AG04450 (cell line): ENCODE data around the gene SESN3. TPM values are rescaled to one million over a fixed set of nuclear protein-coding genes. Genes with fewer than 3 reads are reported as not detected.

Experiments
- CTCF ChIA-PET: fragments of 300-600, 350-600 bp; formaldehyde crosslinking; extraction: SDS; loops from one replicate; lab custom pipeline; 2022; ENCODE audit warnings: antibody characterized with exemption, inconsistent platforms; lab: Charles Lee
- POLR2A ChIA-PET: fragments of 350-600 bp; formaldehyde crosslinking; extraction: SDS; loops from one replicate; lab custom pipeline; 2021; ENCODE audit warnings: antibody characterized with exemption, inconsistent platforms; lab: Yijun Ruan, JAX
- DNase-seq: peaks from one replicate; pipeline ENCODE4 v3.0.0-alpha.2; 2011; ENCODE audit warnings: low read depth, low spot score
- H3K27ac ChIP-seq: one replicate; pipeline ENCODE4 v1.5.1; 2012; ENCODE audit warnings: low read depth, low read length, control low read depth
- H3K27me3 ChIP-seq: one replicate; pipeline ENCODE4 v1.6.0; 2012; ENCODE audit warnings: low read length; ENCODE audit not compliant: control insufficient read depth, insufficient read depth
- H3K4me3 ChIP-seq: 2 replicates; pipeline ENCODE4 v1.5.1; 2011; ENCODE audit warnings: mild to moderate bottlenecking, low read depth, low read length, control low read depth
- H3K9me3 ChIP-seq: 2 replicates; pipeline ENCODE4 v1.5.1; 2012; ENCODE audit warnings: low read length; ENCODE audit not compliant: control insufficient read depth, insufficient read depth
- polyA plus RNA-seq: library from polyadenylated mRNA; depleted of rRNA; stranded (reverse); fragments of >200 nt; gene quantifications from 2 replicates; pipeline ENCODE4 v1.2.3, GENCODE V29; 2011
- TF ChIP-seq, protein P1 (sequence below): IDR thresholded peaks from 2 replicates; pipeline ENCODE4 v1.5.1; 2011; ENCODE audit warnings: low read depth, low read length, control low read depth, inconsistent platforms

SESN3 gene
- polyA plus RNA-seq, 1 experiment, result 4.2 TPM

DNA sequence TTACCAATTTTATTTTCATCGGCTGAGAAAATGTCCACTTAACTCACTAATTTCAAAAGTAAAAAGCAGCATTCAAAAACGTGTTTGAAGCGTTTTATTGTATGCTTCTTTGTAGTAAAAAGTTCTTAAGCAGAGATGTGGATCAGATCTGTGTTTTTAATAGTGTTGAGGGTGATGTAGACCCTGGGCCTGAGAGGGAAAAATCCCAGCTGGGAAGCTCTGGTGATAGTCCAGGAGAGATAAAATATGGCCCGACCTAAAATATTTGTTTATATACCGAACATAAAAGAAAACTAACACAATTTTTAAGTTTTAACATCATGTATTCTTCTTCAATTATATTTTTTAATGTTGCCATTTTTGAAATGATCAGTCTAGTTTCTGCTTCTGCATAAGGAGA lies 35.2 kb downstream of the SESN3 start:
- TF ChIP-seq, protein P1, sequence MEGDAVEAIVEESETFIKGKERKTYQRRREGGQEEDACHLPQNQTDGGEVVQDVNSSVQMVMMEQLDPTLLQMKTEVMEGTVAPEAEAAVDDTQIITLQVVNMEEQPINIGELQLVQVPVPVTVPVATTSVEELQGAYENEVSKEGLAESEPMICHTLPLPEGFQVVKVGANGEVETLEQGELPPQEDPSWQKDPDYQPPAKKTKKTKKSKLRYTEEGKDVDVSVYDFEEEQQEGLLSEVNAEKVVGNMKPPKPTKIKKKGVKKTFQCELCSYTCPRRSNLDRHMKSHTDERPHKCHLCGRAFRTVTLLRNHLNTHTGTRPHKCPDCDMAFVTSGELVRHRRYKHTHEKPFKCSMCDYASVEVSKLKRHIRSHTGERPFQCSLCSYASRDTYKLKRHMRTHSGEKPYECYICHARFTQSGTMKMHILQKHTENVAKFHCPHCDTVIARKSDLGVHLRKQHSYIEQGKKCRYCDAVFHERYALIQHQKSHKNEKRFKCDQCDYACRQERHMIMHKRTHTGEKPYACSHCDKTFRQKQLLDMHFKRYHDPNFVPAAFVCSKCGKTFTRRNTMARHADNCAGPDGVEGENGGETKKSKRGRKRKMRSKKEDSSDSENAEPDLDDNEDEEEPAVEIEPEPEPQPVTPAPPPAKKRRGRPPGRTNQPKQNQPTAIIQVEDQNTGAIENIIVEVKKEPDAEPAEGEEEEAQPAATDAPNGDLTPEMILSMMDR, result no peak
- Histone ChIP-seq H3K27me3 (no peaks in the 10 kb centered on the region), H3K27ac (no peak overlapping the region), H3K4me3 (no peak overlapping the region), H3K9me3 (no peaks in the 10 kb centered on the region)
- POLR2A ChIA-PET, result no interaction called here
- CTCF ChIA-PET, result no interaction called here
- DNase-seq, result no peak

- CTCF ChIA-PET, result no interaction called here
Observed at GRCh38 chr11:95193541-95193940, 37.5 kb downstream of the SESN3 start.

GRCh38 chr11:95192717-95193116 lies 38.3 kb downstream of the SESN3 start:
- no peaks in the 10 kb centered on the region for H3K27me3 ChIP-seq
- CTCF ChIA-PET, result no interaction called here
- no peak overlapping the region for H3K27ac ChIP-seq
- H3K9me3 ChIP-seq, result no peaks in the 10 kb centered on the region
- TF ChIP-seq, protein P1, result no peak
- POLR2A ChIA-PET, result no interaction called here
- H3K4me3 ChIP-seq, result no peak overlapping the region
- DNase-seq, result no peak

More at GRCh38 chr11:95193541-95193940, 37.5 kb downstream of the SESN3 start:
- Histone ChIP-seq H3K27ac (no peak overlapping the region), H3K9me3 (no peaks in the 10 kb centered on the region), H3K4me3 (no peak overlapping the region), H3K27me3 (no peaks in the 10 kb centered on the region)
- POLR2A ChIA-PET, result no interaction called here
- TF ChIP-seq, protein P1, result no peak
- DNase-seq, result no peak

DNA sequence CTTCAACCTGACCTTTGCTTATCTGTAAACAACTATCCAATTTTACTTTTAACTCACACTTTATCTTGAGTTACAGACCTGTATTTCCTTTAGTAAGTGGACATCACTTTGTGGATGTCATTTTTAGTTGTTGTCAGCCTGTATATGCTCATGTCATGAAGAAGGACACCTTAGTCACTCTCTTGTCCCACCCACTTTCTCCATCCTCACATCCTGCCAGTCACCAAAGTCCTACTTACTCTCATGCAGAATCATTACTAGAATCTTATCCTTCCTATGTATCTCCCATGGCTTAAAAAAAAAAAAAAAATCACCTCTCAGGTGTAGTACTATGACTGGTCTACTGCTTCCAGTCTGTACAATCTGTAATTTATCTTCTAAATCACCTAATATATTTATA lies 43.3 kb downstream of the SESN3 start:
- H3K9me3 ChIP-seq, result no peaks in the 10 kb centered on the region
- ChIA-PET POLR2A (no interaction called here), CTCF (no interaction called here)
- no peak for DNase-seq
- TF ChIP-seq, protein P1, result no peak
- no peaks in the 10 kb centered on the region for H3K27me3 ChIP-seq
- H3K4me3 ChIP-seq, result no peak overlapping the region
- H3K27ac ChIP-seq, result no peak overlapping the region

DNA sequence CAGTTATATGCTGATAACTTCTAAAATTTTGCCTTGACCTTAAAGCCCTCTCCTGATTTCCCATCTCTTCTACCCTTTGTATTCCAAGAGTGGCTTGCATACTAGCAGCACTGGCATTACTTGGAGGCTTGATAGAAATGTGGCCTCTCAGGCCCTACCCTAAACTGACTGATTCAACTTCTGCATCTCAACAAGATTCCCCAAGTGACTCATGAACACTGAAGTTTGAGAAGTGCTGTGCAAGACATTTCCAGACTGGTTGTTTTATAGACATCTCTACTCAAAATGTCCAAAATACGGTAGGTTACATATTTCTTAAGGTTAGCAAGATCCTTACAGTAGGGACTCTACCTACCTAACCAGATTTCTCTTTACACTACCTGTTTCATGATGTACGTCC lies 48.6 kb downstream of the SESN3 start:
- ChIA-PET CTCF (no interaction called here), POLR2A (no interaction called here)
- TF ChIP-seq, protein P1, result no peak
- H3K27me3 ChIP-seq, result no peaks in the 10 kb centered on the region
- no peak for DNase-seq
- no peak overlapping the region for H3K27ac ChIP-seq
- H3K4me3 ChIP-seq, result no peak overlapping the region
- no peaks in the 10 kb centered on the region for H3K9me3 ChIP-seq
